GM10266 (cell line): Measurements from ENCODE around the gene DOCK10.

Experiments used
- DNase-seq: peaks from one replicate; pipeline ENCODE4 v3.0.0; 2012; ENCODE audit errors: extremely low spot score
- CTCF ChIP-seq: IDR thresholded peaks from 2 replicates; pipeline ENCODE4 v1.5.1; 2012; ENCODE audit warnings: mild to moderate bottlenecking, low read depth; ENCODE audit not compliant: control insufficient read depth, insufficient read depth; ENCODE audit errors: missing control alignments

The DOCK10 gene

GRCh38 chr2:224875153-224875552 is 167.1 kb downstream of the DOCK10 start:
- TF ChIP-seq CTCF: no peak
- no peak for DNase-seq

- DNase-seq: no peak
- TF ChIP-seq CTCF: no peak
Measured at GRCh38 chr2:224871813-224872212, 170.5 kb downstream of the DOCK10 start.

- DNase-seq: no peak
- no peak for TF ChIP-seq CTCF
Measured at GRCh38 chr2:224870341-224870740, 171.9 kb downstream of the DOCK10 start.

- no peak for DNase-seq
- TF ChIP-seq CTCF: no peak
Measured at GRCh38 chr2:224869601-224870233, 172.6 kb downstream of the DOCK10 start.

- TF ChIP-seq CTCF: no peak
- no peak for DNase-seq
Measured at GRCh38 chr2:224865016-224865415, 177.3 kb downstream of the DOCK10 start.

- no peak for TF ChIP-seq CTCF
- no peak for DNase-seq
Measured at GRCh38 chr2:224861266-224861665, 181.0 kb downstream of the DOCK10 start.

GRCh38 chr2:224860786-224861185 is 181.5 kb downstream of the DOCK10 start:
- DNase-seq: no peak
- TF ChIP-seq CTCF: no peak
